Esophagus squamous epithelium (tissue), 5 donors: ENCODE measurements around the gene TBC1D17. TPM values are rescaled to one million over a fixed set of nuclear protein-coding genes. Genes with fewer than 3 reads are reported as not detected.
"Not testable (repeated sequence)": the region's sequence is repeated elsewhere in the genome, so short reads cannot be mapped to it uniquely, and the experiment has no call there.

Experiments used
- DNase-seq: peaks from one replicate; lab custom pipeline; 2025; lab: John Stamatoyannopoulos, UW
- H3K27ac ChIP-seq, 4 donors: fragments of 200-600 bp; sonication (generic); one replicate each; pipeline ENCODE4 v1.5.1; 2016 to 2019; ENCODE audit warnings: mild to moderate bottlenecking in 1 of 4
- H3K27me3 ChIP-seq, 4 donors: fragments of 200-600 bp; sonication (generic); 1 replicate in 3 of 4; 2 replicates in 1 of 4; pipeline versions ENCODE4 v1.5.1 to v1.6.0; 2017 to 2021; ENCODE audit warnings: antibody characterized with exemption in 1 of 4
- H3K36me3 ChIP-seq, 3 donors: fragments of 200-600 bp; sonication (generic); one replicate each; pipeline ENCODE4 v1.5.1; 2016 to 2019
- H3K4me1 ChIP-seq, 3 donors: fragments of 200-600 bp; sonication (generic); one replicate each; pipeline ENCODE4 v1.5.1; 2017 to 2019
- H3K4me3 ChIP-seq, 4 donors: fragments of 200-600 bp; sonication (generic); 1 replicate in 3 of 4; 2 replicates in 1 of 4; pipeline ENCODE4 v1.5.1; 2016 to 2019; ENCODE audit warnings: mild to moderate bottlenecking in 2 of 4, moderate library complexity in 1 of 4
- H3K9me3 ChIP-seq, 3 donors: fragments of 200-600 bp; sonication (generic); one replicate each; pipeline ENCODE4 v1.5.1; 2016 to 2019
- POLR2A ChIP-seq, 4 donors: fragments of 450-650 bp; IDR thresholded peaks; one replicate each; pipeline ENCODE4 v1.6.1; 2017; ENCODE audit warnings: antibody characterized with exemption in 4 of 4, mild to moderate bottlenecking in 4 of 4, moderate library complexity in 3 of 4
- WGBS, 2 donors: methylation state at CpG; one replicate each; pipeline ENCODE4 v1.1.5; 2018; 5-methylcytosine and 5-hydroxymethylcytosine counted together
- intact Hi-C: fragments of 100-400 bp; cut with DNase I; formaldehyde crosslinking; loops from one replicate; pipeline ENCODE4 v1.15.0; 2022
- total RNA-seq, 4 donors: library from RNA; depleted of rRNA; stranded (reverse); fragments of >200 nt; gene quantifications; one replicate each; pipeline ENCODE4 v1.1.0, GENCODE V29; 2016
- TF ChIP-seq, protein P1 (sequence below), 6 experiments: fragments of 450-650 bp in 4 of 6; fragments of 200-600 bp in 2 of 6; sonication (generic) in 2 of 6; IDR thresholded peaks; one replicate each; pipeline ENCODE4 v1.5.1; 2016 to 2019; ENCODE audit warnings: antibody characterized with exemption in 6 of 6, mild to moderate bottlenecking in 4 of 6, moderate library complexity in 4 of 6
- donor health status: DM: yes; HTN: yes; CAD: no.

The TBC1D17 gene
- total RNA-seq, 4 donors from 2014 or later: 6.7 to 25.9 (median 16.9) TPM

- TF ChIP-seq, protein P1, sequence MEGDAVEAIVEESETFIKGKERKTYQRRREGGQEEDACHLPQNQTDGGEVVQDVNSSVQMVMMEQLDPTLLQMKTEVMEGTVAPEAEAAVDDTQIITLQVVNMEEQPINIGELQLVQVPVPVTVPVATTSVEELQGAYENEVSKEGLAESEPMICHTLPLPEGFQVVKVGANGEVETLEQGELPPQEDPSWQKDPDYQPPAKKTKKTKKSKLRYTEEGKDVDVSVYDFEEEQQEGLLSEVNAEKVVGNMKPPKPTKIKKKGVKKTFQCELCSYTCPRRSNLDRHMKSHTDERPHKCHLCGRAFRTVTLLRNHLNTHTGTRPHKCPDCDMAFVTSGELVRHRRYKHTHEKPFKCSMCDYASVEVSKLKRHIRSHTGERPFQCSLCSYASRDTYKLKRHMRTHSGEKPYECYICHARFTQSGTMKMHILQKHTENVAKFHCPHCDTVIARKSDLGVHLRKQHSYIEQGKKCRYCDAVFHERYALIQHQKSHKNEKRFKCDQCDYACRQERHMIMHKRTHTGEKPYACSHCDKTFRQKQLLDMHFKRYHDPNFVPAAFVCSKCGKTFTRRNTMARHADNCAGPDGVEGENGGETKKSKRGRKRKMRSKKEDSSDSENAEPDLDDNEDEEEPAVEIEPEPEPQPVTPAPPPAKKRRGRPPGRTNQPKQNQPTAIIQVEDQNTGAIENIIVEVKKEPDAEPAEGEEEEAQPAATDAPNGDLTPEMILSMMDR (IDR thresholded peaks at IDR 0.05): no peak
- TF ChIP-seq POLR2A (IDR thresholded peaks at IDR 0.05): no peak
- Histone ChIP-seq H3K4me1 (peaks cover 9 to 39% (median 10%) of the 10 kb centered on the region in 3 donors), H3K4me3 (no peak overlapping the region), H3K36me3 (peaks cover 0 to 84% (median 10%) of the 10 kb centered on the region in 3 donors), H3K27me3 (no peaks in the 10 kb centered on the region), H3K27ac (peak overlapping the region in 1 of 4 donors; percentile 52), H3K9me3 (no peaks in the 10 kb centered on the region)
- intact Hi-C loops: no loop called here
- DNase-seq: no peak
- 79 to 83% methylated on average over 18 to 20 of the region's 31 CpGs for WGBS, 2 donors
Observed at GRCh38 chr19:49923055-49924003, 45.8 kb downstream of the TBC1D17 start.

- Histone ChIP-seq H3K9me3 (no peaks in the 10 kb centered on the region), H3K27ac (peak overlapping the region in 1 of 4 donors; percentile 52), H3K27me3 (no peaks in the 10 kb centered on the region), H3K4me1 (peaks cover 10 to 41% (median 11%) of the 10 kb centered on the region in 3 donors), H3K36me3 (peaks cover 0 to 80% (median 10%) of the 10 kb centered on the region in 3 donors), H3K4me3 (no peak overlapping the region)
- TF ChIP-seq POLR2A (IDR thresholded peaks at IDR 0.05): no peak
- TF ChIP-seq, protein P1 (IDR thresholded peaks at IDR 0.05): no peak
- DNase-seq: no peak
- WGBS, 2 donors: 71 to 85% methylated on average over 11 to 15 of the region's 25 CpGs
- intact Hi-C loops: no loop called here
Observed at GRCh38 chr19:49924004-49924880, 46.7 kb downstream of the TBC1D17 start.

- H3K27me3 ChIP-seq, DNase-seq, H3K9me3 ChIP-seq, H3K27ac ChIP-seq, intact Hi-C loops, H3K4me3 ChIP-seq: not testable (repeated sequence)
- H3K4me1 ChIP-seq: peaks cover 10 to 40% (median 11%) of the 10 kb centered on the region in 3 donors
- WGBS, 2 donors: 82 to 91% methylated on average over 8 to 13 of the region's 13 CpGs
- peaks cover 0 to 80% (median 10%) of the 10 kb centered on the region in 3 donors for H3K36me3 ChIP-seq
Observed at GRCh38 chr19:49924881-49925210, 47.3 kb downstream of the TBC1D17 start.

DNA sequence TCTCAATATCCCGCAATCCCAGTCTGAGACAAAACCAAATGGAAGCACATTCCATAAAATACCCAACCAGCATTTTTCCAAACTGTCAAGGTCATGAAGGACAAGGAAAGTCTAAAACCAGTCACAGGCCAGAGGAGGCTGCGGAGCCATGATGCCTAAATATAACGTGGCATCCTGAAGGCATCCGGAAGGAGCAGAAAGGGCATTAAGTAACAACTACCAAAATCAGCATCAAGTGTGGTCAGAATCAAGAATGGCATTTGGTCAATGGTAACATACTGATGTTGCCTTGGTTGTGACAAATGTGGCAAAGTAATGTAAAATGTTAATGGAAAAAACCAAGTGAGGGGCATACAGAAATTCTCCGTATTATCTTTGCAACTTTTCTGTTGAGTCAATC is 48.0 kb downstream of the TBC1D17 start:
- Histone ChIP-seq H3K4me1 (peaks cover 10 to 47% (median 15%) of the 10 kb centered on the region in 3 donors), H3K9me3 (no peaks in the 10 kb centered on the region), H3K36me3 (peaks cover 0 to 74% (median 10%) of the 10 kb centered on the region in 3 donors), H3K27me3 (no peaks in the 10 kb centered on the region), H3K4me3 (no peak overlapping the region), H3K27ac (no peak overlapping the region)
- WGBS, 2 donors: 92 to 94% methylated on average over 5 of the region's 5 CpGs
- TF ChIP-seq, protein P1 (IDR thresholded peaks at IDR 0.05): no peak
- TF ChIP-seq POLR2A (IDR thresholded peaks at IDR 0.05): no peak
- no peak for DNase-seq
- intact Hi-C loops: no loop called here

GRCh38 chr19:49926515-49926914 is 49.0 kb downstream of the TBC1D17 start:
- 85 to 89% methylated on average over 10 of the region's 10 CpGs for WGBS, 2 donors
- H3K4me1 ChIP-seq: peaks cover 10 to 51% (median 15%) of the 10 kb centered on the region in 3 donors

More at GRCh38 chr19:49926515-49926914, 49.0 kb downstream of the TBC1D17 start:
- TF ChIP-seq, protein P1 (IDR thresholded peaks at IDR 0.05): no peak
- TF ChIP-seq POLR2A (IDR thresholded peaks at IDR 0.05): no peak
- Histone ChIP-seq H3K36me3 (peaks cover 0 to 73% (median 10%) of the 10 kb centered on the region in 3 donors), H3K27ac (no peak overlapping the region), H3K4me3 (no peak overlapping the region), H3K9me3 (no peaks in the 10 kb centered on the region), H3K27me3 (no peaks in the 10 kb centered on the region)
- DNase-seq: no peak
- intact Hi-C loops: no loop called here
